HCT116 (cell line): ENCODE results near the gene NEMP1. TPM values are rescaled to one million over a fixed set of nuclear protein-coding genes. Genes with fewer than 3 reads are reported as not detected.

ENCODE experiments used
- ATAC-seq: fragments of 200-7000 bp; cut with Tn5 transposase; 2 replicates; pipeline ENCODE4 v1.9.1; 2020; ENCODE audit warnings: mild to moderate bottlenecking, moderate library complexity
- BruUV-seq: library from RNA; stranded (reverse); fragments of 400-500 nt; replicated peaks from 2 replicates; lab custom pipeline; 2021; lab: Mats Ljungman, UMichigan
- CTCF ChIA-PET: fragments of 300-600 bp; sonication (Branson Sonifier 250); formaldehyde crosslinking; loops from one replicate; lab custom pipeline; 2021; ENCODE audit warnings: antibody characterized with exemption; lab: Charles Lee
- POLR2A ChIA-PET: fragments of 300-600, 350-600 bp; sonication (Branson Sonifier 250); formaldehyde crosslinking; loops from one replicate; lab custom pipeline; 2021; ENCODE audit warnings: antibody characterized with exemption; lab: Charles Lee
- RAD21 ChIA-PET, 2 experiments: fragments of 300-600 bp; sonication (Branson Sonifier 250); formaldehyde crosslinking; loops; one replicate each; lab custom pipeline; 2023; ENCODE audit warnings: low total read pairs in 2 of 2; ENCODE audit not compliant: uncharacterized antibody in 2 of 2, unreplicated experiment in 2 of 2, low non-redundant PET in 1 of 2; lab: Charles Lee
- DNase-seq: peaks from one replicate; pipeline ENCODE4 v3.0.0-alpha.2; 2010; ENCODE audit warnings: low read depth, low spot score
- H2AFZ ChIP-seq: fragments of 200-600 bp; shearing (Covaris generic), sonication (generic); 2 replicates; pipeline ENCODE4 v1.6.1; 2017; ENCODE audit warnings: low read depth, mixed run types, mixed read lengths, antibody characterized with exemption, low read length; ENCODE audit not compliant: poor library complexity, severe bottlenecking
- H3K27ac ChIP-seq: 2 replicates; pipeline ENCODE4 v1.5.1; 2012; ENCODE audit warnings: low read depth, low read length
- H3K27me3 ChIP-seq: fragments of 200-600 bp; sonication (generic); 2 replicates; pipeline ENCODE4 v1.6.1; 2016; ENCODE audit warnings: mixed run types, low read length, mixed read lengths; ENCODE audit not compliant: insufficient read depth
- H3K36me3 ChIP-seq, 2 experiments: fragments of 200-500 bp in 1 of 2; fragments of 200-600 bp in 1 of 2; sonication (Bioruptor generic) in 1 of 2; sonication (generic) in 1 of 2; 2 replicates each; pipeline versions ENCODE4 v1.5.1 to v1.6.1; 2014 to 2016; ENCODE audit warnings: low read length in 2 of 2, inconsistent platforms in 1 of 2, mixed read lengths in 1 of 2, mixed run types in 1 of 2; ENCODE audit not compliant: insufficient read depth in 2 of 2, control insufficient read depth in 1 of 2
- H3K4me1 ChIP-seq, 2 experiments: fragments of 200-600 bp in 1 of 2; sonication (generic) in 1 of 2; 2 replicates each; pipeline versions ENCODE4 v1.5.1 to v1.6.1; 2012 to 2017; ENCODE audit warnings: low read length in 2 of 2, inconsistent platforms in 1 of 2, mild to moderate bottlenecking in 1 of 2, mixed read lengths in 1 of 2, mixed run types in 1 of 2, moderate library complexity in 1 of 2; ENCODE audit not compliant: insufficient read depth in 2 of 2, control insufficient read depth in 1 of 2
- H3K4me2 ChIP-seq: fragments of 200-600 bp; sonication (generic); 2 replicates; pipeline ENCODE4 v1.6.1; 2017; ENCODE audit warnings: mixed run types, low read length, mixed read lengths
- H3K4me3 ChIP-seq, 2 experiments: fragments of 200-600 bp in 1 of 2; sonication (generic) in 1 of 2; replicated peaks in 1 of 2; 2 replicates each; pipeline ENCODE4 v1.5.1; 2011 to 2016; ENCODE audit warnings: low read length in 2 of 2, control low read depth in 1 of 2, low read depth in 1 of 2, mild to moderate bottlenecking in 1 of 2, mixed read lengths in 1 of 2, mixed run types in 1 of 2
- H3K79me2 ChIP-seq: fragments of 200-600 bp; sonication (generic); 2 replicates; pipeline ENCODE4 v1.6.1; 2017; ENCODE audit warnings: mild to moderate bottlenecking, mixed run types, low read length, moderate library complexity, mixed read lengths; ENCODE audit not compliant: insufficient read depth
- H3K9ac ChIP-seq: fragments of 200-600 bp; sonication (generic); 2 replicates; pipeline ENCODE4 v1.6.1; 2016; ENCODE audit warnings: low read length, mixed read lengths
- H3K9me2 ChIP-seq: fragments of 200-600 bp; sonication (generic), shearing (Covaris generic); 2 replicates; pipeline ENCODE4 v1.6.1; 2017; ENCODE audit warnings: mixed run types, mild to moderate bottlenecking, moderate library complexity; ENCODE audit not compliant: insufficient read depth
- H3K9me3 ChIP-seq, 2 experiments: fragments of 200-500 bp in 1 of 2; fragments of 200-600 bp in 1 of 2; sonication (Bioruptor generic) in 1 of 2; sonication (generic) in 1 of 2; 2 replicates each; pipeline ENCODE4 v1.6.1; 2014 to 2017; ENCODE audit warnings: low read length in 2 of 2, mixed read lengths in 2 of 2, inconsistent platforms in 1 of 2, low read depth in 1 of 2, mild to moderate bottlenecking in 1 of 2, mixed run types in 1 of 2, moderate library complexity in 1 of 2; ENCODE audit not compliant: control insufficient read depth in 1 of 2, insufficient read depth in 1 of 2
- H4K20me1 ChIP-seq: fragments of 200-600 bp; sonication (generic), shearing (Covaris generic); 2 replicates; pipeline ENCODE4 v1.6.1; 2017; ENCODE audit warnings: mixed run types, mild to moderate bottlenecking, moderate library complexity; ENCODE audit not compliant: insufficient read depth
- CTCF ChIP-seq, 3 experiments: fragments of 200-600 bp in 1 of 3; sonication (generic) in 1 of 3; IDR thresholded peaks in 2 of 3; conservative IDR thresholded peaks in 1 of 3; 2 replicates each; pipeline ENCODE4 v1.5.1; 2012 to 2017; ENCODE audit warnings: low read depth in 2 of 3, low read length in 2 of 3, antibody characterized with exemption in 1 of 3, borderline replicate concordance in 1 of 3, control low read depth in 1 of 3, mild to moderate bottlenecking in 1 of 3, mixed read lengths in 1 of 3, mixed run types in 1 of 3, moderate library complexity in 1 of 3; ENCODE audit not compliant: insufficient read depth in 1 of 3
- ELF1 ChIP-seq: IDR thresholded peaks from 2 replicates; pipeline ENCODE4 v1.6.1; 2012; ENCODE audit warnings: low read depth, borderline replicate concordance
- EZH2phosphoT487 ChIP-seq: fragments of 200-600 bp; IDR thresholded peaks from 2 replicates; pipeline ENCODE4 v1.6.1; 2018; ENCODE audit warnings: antibody characterized with exemption, borderline replicate concordance
- FOSL1 ChIP-seq: IDR thresholded peaks from 2 replicates; pipeline ENCODE4 v1.6.1; 2012; ENCODE audit warnings: low read depth
- JUND ChIP-seq: IDR thresholded peaks from 2 replicates; pipeline ENCODE4 v1.6.1; 2012
- MAX ChIP-seq: IDR thresholded peaks from 2 replicates; pipeline ENCODE4 v1.6.1; 2012
- POLR2A ChIP-seq: IDR thresholded peaks from 2 replicates; pipeline ENCODE4 v1.7.0; 2011; ENCODE audit warnings: borderline replicate concordance; ENCODE audit not compliant: insufficient read depth, insufficient read length; ENCODE audit errors: extremely low read depth
- TCF7L2 ChIP-seq: IDR thresholded peaks from 2 replicates; pipeline ENCODE4 v1.7.0; 2011; ENCODE audit warnings: borderline replicate concordance, inconsistent platforms; ENCODE audit not compliant: insufficient read depth, insufficient read length; ENCODE audit errors: extremely low read depth
- YY1 ChIP-seq: IDR thresholded peaks from 2 replicates; pipeline ENCODE4 v1.6.1; 2011; ENCODE audit warnings: low read length, low read depth, moderate library complexity, mild to moderate bottlenecking; ENCODE audit not compliant: insufficient replicate concordance; ENCODE audit errors: extremely low read depth
- ZFX ChIP-seq: fragments of 450-650 bp; IDR thresholded peaks from 2 replicates; pipeline ENCODE4 v1.6.1; 2017
- ZNF274 ChIP-seq: fragments of 200-500 bp; sonication (Bioruptor generic); IDR thresholded peaks from 2 replicates; pipeline ENCODE4 v1.6.1; 2014; ENCODE audit warnings: mild to moderate bottlenecking, low read depth, low read length, inconsistent platforms
- intact Hi-C: fragments of 100-400 bp; cut with micrococcal nuclease; formaldehyde crosslinking; loops from 2 replicates; pipeline ENCODE4 v1.10.0; 2022
- total RNA-seq: library from RNA; stranded (reverse); gene quantifications from one replicate; pipeline ENCODE4 v1.2.1, GENCODE V29; 2021; ENCODE audit not compliant: unreplicated experiment

The NEMP1 gene
- total RNA-seq, 1 experiment from 2014 or later, result 35.2 TPM

GRCh38 chr12:57049119-57049446 is 29.5 kb downstream of the NEMP1 start:
- no peak for ATAC-seq

GRCh38 chr12:57048423-57049118 is 30.0 kb downstream of the NEMP1 start:
- TF ChIP-seq EZH2phosphoT487 (no peak), CTCF (IDR thresholded peaks at IDR 0.05 in 2 of 3, conservative IDR thresholded peaks at IDR 0.05 in 1 of 3; ENCODE audit: borderline replicate concordance in 1 of 3, insufficient read depth in 1 of 3, low read depth in 2 of 3, low read length in 2 of 3) (0 out of 6 replicates have a peak, but pooled peaks of 1 of the 3 experiments have one; percentile 4), TCF7L2 (no peak), POLR2A (no peak)
- Histone ChIP-seq H4K20me1 (no peaks in the 10 kb centered on the region), H3K4me1 (peaks cover 4 to 26% of the 10 kb centered on the region in 2 experiments), H3K36me3 (no peaks in the 10 kb centered on the region), H3K9me2 (no peaks in the 10 kb centered on the region), H3K9ac (no peak overlapping the region), H3K4me2 (peak overlapping the region; percentile 8; the same call in 1 of the 2 replicates), H2AFZ (no peak overlapping the region), H3K4me3 (no peak overlapping the region), H3K27me3 (no peaks in the 10 kb centered on the region; the same call in 1 of the 2 replicates), H3K27ac (no peak overlapping the region), H3K79me2 (no peaks in the 10 kb centered on the region), H3K9me3 (no peaks in the 10 kb centered on the region)
- no peak for ATAC-seq
- intact Hi-C loops, result no loop called here
- BruUV-seq, result no TSS peak
- CTCF ChIA-PET, result no interaction called here
- no peak for DNase-seq
- POLR2A ChIA-PET, result interaction anchor here (1.5 kb wide), 1 partner anchor 39 kb away, joined by 3 read pairs; no protein-coding TSS in a partner anchor
- RAD21 ChIA-PET, result no interaction called here

More at GRCh38 chr12:57049119-57049446, 29.5 kb downstream of the NEMP1 start:
- H3K9me3 ChIP-seq, result no peaks in the 10 kb centered on the region
- no peak overlapping the region for H3K9ac ChIP-seq
- no peaks in the 10 kb centered on the region; the same call in 1 of the 2 replicates for H3K27me3 ChIP-seq
- ChIA-PET CTCF (no interaction called here), POLR2A (no interaction called here), RAD21 (no interaction called here)
- DNase-seq, result no peak
- H4K20me1 ChIP-seq, result no peaks in the 10 kb centered on the region
- intact Hi-C loops, result no loop called here
- no peaks in the 10 kb centered on the region for H3K36me3 ChIP-seq
- TF ChIP-seq ELF1, result no peak
- no peak for TF ChIP-seq ZFX
- TF ChIP-seq ZNF274, result no peak
- TF ChIP-seq JUND, result no peak
- TF ChIP-seq MAX, result no peak
- TF ChIP-seq EZH2phosphoT487, result no peak
- no peak for TF ChIP-seq FOSL1
- no peak for TF ChIP-seq YY1
- TF ChIP-seq POLR2A, result no peak
- BruUV-seq, result no TSS peak
- H3K9me2 ChIP-seq, result no peaks in the 10 kb centered on the region
- peaks cover 4 to 26% of the 10 kb centered on the region in 2 experiments for H3K4me1 ChIP-seq
- H3K4me3 ChIP-seq, result no peak overlapping the region
- H3K79me2 ChIP-seq, result no peaks in the 10 kb centered on the region
- 0 out of 2 replicates have a peak overlapping the region, but pooled peaks have one; percentile 8 for H3K4me2 ChIP-seq
- H2AFZ ChIP-seq, result no peak overlapping the region
- no peak overlapping the region for H3K27ac ChIP-seq
